Measurements from ENCODE around the gene KCTD17. TPM values are rescaled to one million over a fixed set of nuclear protein-coding genes. Genes with fewer than 3 reads are reported as not detected.

The KCTD17 gene
- total RNA-seq, 1 donor from 2014 or later: 39.6 TPM

- DNase-seq (ENCODE audit: extremely low spot score, unreplicated experiment): no peak
- H3K27me3 Mint-ChIP-seq (ENCODE audit: unreplicated experiment): no peaks in the 10 kb centered on the region
- no peak overlapping the region for H3K27ac Mint-ChIP-seq (ENCODE audit: unreplicated experiment)
- H3K36me3 Mint-ChIP-seq (ENCODE audit: unreplicated experiment): no peaks in the 10 kb centered on the region
- no peaks in the 10 kb centered on the region for H3K9me3 Mint-ChIP-seq (ENCODE audit: unreplicated experiment)
- H3K4me3 Mint-ChIP-seq (ENCODE audit: unreplicated experiment): no peak overlapping the region
- H3K4me1 Mint-ChIP-seq (ENCODE audit: unreplicated experiment): peaks cover 33% of the 10 kb centered on the region
- no peak for TF ChIP-seq CTCF (IDR thresholded peaks at IDR 0.05)
These were observed 34.2 kb upstream of the KCTD17 start for GRCh38 chr22:37017356-37017755.

GRCh38 chr22:37018086-37018814 is 33.3 kb upstream of the KCTD17 start:
- H3K36me3 Mint-ChIP-seq (ENCODE audit: unreplicated experiment): no peaks in the 10 kb centered on the region
- peak overlapping the region; percentile 69 for H3K27ac Mint-ChIP-seq (ENCODE audit: unreplicated experiment)
- DNase-seq (ENCODE audit: extremely low spot score, unreplicated experiment): no peak
- H3K4me3 Mint-ChIP-seq (ENCODE audit: unreplicated experiment): peak overlapping the region; percentile 81
- no peaks in the 10 kb centered on the region for H3K9me3 Mint-ChIP-seq (ENCODE audit: unreplicated experiment)
- no peaks in the 10 kb centered on the region for H3K27me3 Mint-ChIP-seq (ENCODE audit: unreplicated experiment)
- no peak for TF ChIP-seq CTCF (IDR thresholded peaks at IDR 0.05)
- H3K4me1 Mint-ChIP-seq (ENCODE audit: unreplicated experiment): peaks cover 33% of the 10 kb centered on the region

- Mint-ChIP-seq H3K9me3 (ENCODE audit: unreplicated experiment) (no peaks in the 10 kb centered on the region), H3K27ac (ENCODE audit: unreplicated experiment) (peak overlapping the region; percentile 69), H3K36me3 (ENCODE audit: unreplicated experiment) (no peaks in the 10 kb centered on the region), H3K27me3 (ENCODE audit: unreplicated experiment) (no peaks in the 10 kb centered on the region), H3K4me1 (ENCODE audit: unreplicated experiment) (peaks cover 33% of the 10 kb centered on the region), H3K4me3 (ENCODE audit: unreplicated experiment) (peak overlapping the region; percentile 81)
- DNase-seq (ENCODE audit: extremely low spot score, unreplicated experiment): no peak
- no peak for TF ChIP-seq CTCF (IDR thresholded peaks at IDR 0.05)
These were observed 32.7 kb upstream of the KCTD17 start for GRCh38 chr22:37018815-37019308.

- H3K36me3 Mint-ChIP-seq (ENCODE audit: unreplicated experiment): no peaks in the 10 kb centered on the region
- H3K4me1 Mint-ChIP-seq (ENCODE audit: unreplicated experiment): peaks cover 33% of the 10 kb centered on the region
- peak; percentile 91 for DNase-seq (ENCODE audit: extremely low spot score, unreplicated experiment)
These were observed 32.0 kb upstream of the KCTD17 start, which contains the start of the genes MPST and TST for GRCh38 chr22:37019309-37020191. Gene MPST, plus strand, starts transcription at chr22:37019742. Its CDS starts 95 bp downstream, at chr22:37019837. Gene TST, minus strand, starts transcription at chr22:37019447. Its CDS starts 715 bp downstream, at chr22:37018732.

More at GRCh38 chr22:37019309-37020191, 32.0 kb upstream of the KCTD17 start, which contains the start of the genes MPST and TST:
- H3K27ac Mint-ChIP-seq (ENCODE audit: unreplicated experiment): peak within 1 kb of the TSS; percentile 91
- TF ChIP-seq CTCF (IDR thresholded peaks at IDR 0.05): no peak
- no peaks in the 10 kb centered on the region for H3K9me3 Mint-ChIP-seq (ENCODE audit: unreplicated experiment)
- H3K27me3 Mint-ChIP-seq (ENCODE audit: unreplicated experiment): no peaks in the 10 kb centered on the region
- H3K4me3 Mint-ChIP-seq (ENCODE audit: unreplicated experiment): peak within 1 kb of the TSS; percentile 92
